ENCODE results near the gene ZNF502. TPM values are rescaled to one million over a fixed set of nuclear protein-coding genes. Genes with fewer than 3 reads are reported as not detected.

Gene ZNF502
- not detected in 2 replicates for total RNA-seq (2016; rRNA removed; fragmentation: Illumina TruSeq; extraction: Trizol)
- total RNA-seq (2016; cell fraction: cytosol; rRNA removed; fragmentation: Illumina TruSeq; extraction: Trizol; ENCODE audit: low read depth), result not detected in 2 replicates
- total RNA-seq (2016; cell fraction: insoluble cytoplasmic fraction; rRNA removed; fragmentation: Illumina TruSeq; extraction: Trizol), result not detected in 2 replicates
- total RNA-seq (2016; cell fraction: membrane; rRNA removed; fragmentation: Illumina TruSeq; extraction: Trizol), result not detected in 2 replicates
- total RNA-seq (2016; cell fraction: nucleus; rRNA removed; fragmentation: Illumina TruSeq; extraction: Trizol), result not detected in 2 replicates
- not detected in 2 replicates for polyA plus RNA-seq (2011; rRNA removed)
- not detected in 2 replicates for polyA plus RNA-seq (2011; cell fraction: cytosol; rRNA removed)
- polyA plus RNA-seq (2011; cell fraction: nucleus; rRNA removed), result not detected in 2 replicates
- not detected in 2 replicates for polyA plus RNA-seq (2012)
- not detected in 2 replicates for polyA plus RNA-seq (2016; cell fraction: cytosol; fragmentation: Illumina TruSeq; extraction: Trizol; ENCODE audit: low read depth)
- not detected in 2 replicates for polyA plus RNA-seq (2016; cell fraction: insoluble cytoplasmic fraction; fragmentation: Illumina TruSeq; extraction: Trizol; ENCODE audit: low read depth)
- polyA plus RNA-seq (2016; cell fraction: membrane; fragmentation: Illumina TruSeq; extraction: Trizol; ENCODE audit: low read depth), result not detected in 2 replicates
- polyA plus RNA-seq (2016; cell fraction: nucleus; fragmentation: Illumina TruSeq; extraction: Trizol; ENCODE audit: insufficient read depth, low read depth), result not detected in 2 replicates
- not detected in 2 replicates for polyA minus RNA-seq (2011; rRNA and poly(A)+ RNA removed; ENCODE audit: low replicate concordance)
- not detected in 2 replicates for polyA minus RNA-seq (2011; cell fraction: cytosol; rRNA and poly(A)+ RNA removed)
- polyA minus RNA-seq (2011; cell fraction: nucleus; rRNA and poly(A)+ RNA removed), result not detected in 2 replicates
- not detected for Bru-seq, nascent RNA
- BruChase-seq, experiment 1, labeled RNA remaining after a 6-hour chase, result not detected
- not detected for BruChase-seq, experiment 2, labeled RNA remaining after a 2-hour chase
- long read RNA-seq, experiment 1, result 0 reads
- long read RNA-seq, experiment 2, result 0 reads

- DNase-seq (ENCODE audit: low spot score) (no peak), FAIRE-seq (no peak), ATAC-seq (no peak)
- WGBS (ENCODE audit: low lambda C conversion rate), result 53% methylated on average over 23 of the region's 36 CpGs
- CTCF ChIA-PET (ENCODE audit: low intra/inter-chr PET ratio, low total read pairs), result no interaction called here
- POLR2A ChIA-PET, result no interaction called here
- BruUV-seq (replicated peaks), result no TSS peak
- Histone ChIP-seq H3K36me3 (replicated peaks in 1 of 2; ENCODE audit: control insufficient read depth in 1 of 2, insufficient read depth in 2 of 2, low read length in 2 of 2) (no peaks in the 10 kb centered on the region), H3K9ac (ENCODE audit: insufficient read depth, low read depth, low read length) (no peak within 1 kb of the TSS), H2AFZ (ENCODE audit: low read length) (no peak within 1 kb of the TSS), H3K4me2 (ENCODE audit: low read depth, low read length) (no peak within 1 kb of the TSS), H4K20me1 (ENCODE audit: insufficient read depth, low read length) (no peaks in the 10 kb centered on the region), H3K4me3 (replicated peaks in 1 of 3; ENCODE audit: insufficient read depth in 1 of 3, low read depth in 2 of 3, low read length in 3 of 3) (no peak within 1 kb of the TSS), H3K27ac (ENCODE audit: extremely low read length, insufficient read depth, low read length) (no peak within 1 kb of the TSS), H3K79me2 (ENCODE audit: insufficient read depth, low read length) (no peaks in the 10 kb centered on the region), H3K27me3 (ENCODE audit: control insufficient read depth in 1 of 2, insufficient read depth in 2 of 2, low read length in 2 of 2) (no peaks in the 10 kb centered on the region), H3K4me1 (ENCODE audit: insufficient read depth, low read length) (no peaks in the 10 kb centered on the region), H3K9me3 (ENCODE audit: low read length) (peaks cover 42% of the 10 kb centered on the region)
- intact Hi-C loops (cut with micrococcal nuclease; ENCODE audit: unreplicated experiment), result no loop called here
- in situ Hi-C loops (cut with HindIII; ENCODE audit: extremely low pct_ligation_motif_present, low pct_unique_long_range_greater_than_20kb), result no loop called here
- TF ChIP-seq ZNF124 (CRISPR knock-in tag; IDR thresholded peaks at IDR 0.05), result no peak
- no peak for TF ChIP-seq JUN (CRISPR knock-in tag; IDR thresholded peaks at IDR 0.05)
- TF ChIP-seq MIER2 (CRISPR knock-in tag; IDR thresholded peaks at IDR 0.05), result no peak
- TF ChIP-seq SMARCC2 (IDR thresholded peaks at IDR 0.05), result no peak
- no peak for TF ChIP-seq JUND (CRISPR knock-in tag; IDR thresholded peaks at IDR 0.05)
- TF ChIP-seq ZNF770 (CRISPR knock-in tag; IDR thresholded peaks at IDR 0.05), result no peak
- TF ChIP-seq HNF4G (IDR thresholded peaks at IDR 0.05; ENCODE audit: borderline replicate concordance, low read depth, low read length), result no peak
- no peak for TF ChIP-seq HNF4G (CRISPR knock-in tag; IDR thresholded peaks at IDR 0.05; ENCODE audit: borderline replicate concordance, low read depth)
- TF ChIP-seq ZFP41 (CRISPR knock-in tag; IDR thresholded peaks at IDR 0.05; ENCODE audit: borderline replicate concordance), result no peak
- no peak for TF ChIP-seq ZBTB10 (CRISPR knock-in tag; IDR thresholded peaks at IDR 0.05; ENCODE audit: borderline replicate concordance)
- no peak for TF ChIP-seq ZNF709 (CRISPR knock-in tag; IDR thresholded peaks at IDR 0.05)
- no peak for TF ChIP-seq ZNF780A (CRISPR knock-in tag; IDR thresholded peaks at IDR 0.05)
- TF ChIP-seq SALL1 (CRISPR knock-in tag; IDR thresholded peaks at IDR 0.05), result no peak
- TF ChIP-seq GTF3A (CRISPR knock-in tag; conservative IDR thresholded peaks at IDR 0.05), result no peak
Measured at GRCh38 chr3:44712455-44713075, at the start of gene ZNF502. Gene ZNF502 (plus strand): TSS chr3:44712660. CDS start chr3:44720262, 7,602 bp downstream.

All from HepG2 (cell line).